CD14-positive monocyte (primary cell): Measurements from ENCODE around the gene MGLL. TPM values are rescaled to one million over a fixed set of nuclear protein-coding genes. Genes with fewer than 3 reads are reported as not detected.
A peak's percentile ranks its signal among the peaks of the same experiment; 100 is the strongest.

Experiments used
- DNase-seq, 3 donors: peaks; one replicate each; pipeline ENCODE4 v3.0.0-alpha.2; 2011 to 2022
- H2AFZ ChIP-seq: 2 replicates; pipeline ENCODE4 v1.6.0; 2012; ENCODE audit warnings: mild to moderate bottlenecking, low read depth, low read length, inconsistent platforms; ENCODE audit not compliant: insufficient read depth, poor library complexity, severe bottlenecking
- H3K27ac ChIP-seq, 2 donors: 1 replicate in 1 of 2; 2 replicates in 1 of 2; pipeline ENCODE4 v1.5.1; 2012 to 2013; ENCODE audit warnings: low read length in 2 of 2, control low read depth in 1 of 2, inconsistent platforms in 1 of 2, low read depth in 1 of 2, mild to moderate bottlenecking in 1 of 2
- H3K27me3 ChIP-seq, 2 donors: one replicate each; pipeline versions ENCODE4 v1.6.0 to v1.6.1; 2011 to 2013; ENCODE audit warnings: low read length in 2 of 2; ENCODE audit not compliant: control insufficient read depth in 2 of 2, insufficient read depth in 2 of 2
- H3K36me3 ChIP-seq, 2 donors: replicated peaks in 1 of 2; 1 replicate in 1 of 2; 2 replicates in 1 of 2; pipeline versions ENCODE4 v1.5.1 to v1.6.1; 2012 to 2013; ENCODE audit warnings: low read length in 2 of 2, control low read depth in 1 of 2, inconsistent platforms in 1 of 2, mild to moderate bottlenecking in 1 of 2; ENCODE audit not compliant: insufficient read depth in 2 of 2, control insufficient read depth in 1 of 2
- H3K4me1 ChIP-seq, 2 donors: 1 replicate in 1 of 2; 2 replicates in 1 of 2; pipeline versions ENCODE4 v1.5.1 to v1.6.1; 2012 to 2013; ENCODE audit warnings: low read length in 2 of 2, control low read depth in 1 of 2, inconsistent platforms in 1 of 2, mild to moderate bottlenecking in 1 of 2, moderate library complexity in 1 of 2; ENCODE audit not compliant: insufficient read depth in 2 of 2, control insufficient read depth in 1 of 2
- H3K4me2 ChIP-seq: replicated peaks from 2 replicates; pipeline ENCODE3; 2012; ENCODE audit warnings: low read length, moderate library complexity, mild to moderate bottlenecking; ENCODE audit not compliant: poor library complexity, severe bottlenecking; ENCODE audit errors: extremely low read depth
- H3K4me3 ChIP-seq, 3 experiments: fragments of 200-600 bp in 1 of 3; sonication (generic) in 1 of 3; replicated peaks in 1 of 3; 1 replicate in 2 of 3; 2 replicates in 1 of 3; pipeline ENCODE4 v1.5.1; 2011 to 2013; ENCODE audit warnings: low read length in 3 of 3, mild to moderate bottlenecking in 3 of 3, control low read depth in 2 of 3, low read depth in 2 of 3, inconsistent platforms in 1 of 3, moderate library complexity in 1 of 3
- H3K79me2 ChIP-seq: 2 replicates; pipeline ENCODE4 v1.6.0; 2012; ENCODE audit warnings: mild to moderate bottlenecking, control low read depth, inconsistent platforms, low read length, moderate library complexity; ENCODE audit not compliant: insufficient read depth
- H3K9ac ChIP-seq: 2 replicates; pipeline ENCODE4 v1.6.0; 2017; ENCODE audit warnings: low read length, mild to moderate bottlenecking; ENCODE audit not compliant: insufficient read depth, poor library complexity, severe bottlenecking
- H3K9me3 ChIP-seq, 2 donors: replicated peaks in 1 of 2; 1 replicate in 1 of 2; 2 replicates in 1 of 2; pipeline versions ENCODE4 v1.5.1 to v1.6.1; 2012 to 2013; ENCODE audit warnings: low read length in 2 of 2, control low read depth in 1 of 2; ENCODE audit not compliant: control insufficient read depth in 1 of 2, insufficient read depth in 1 of 2
- H4K20me1 ChIP-seq: 2 replicates; pipeline ENCODE4 v1.6.0; 2012; ENCODE audit warnings: mild to moderate bottlenecking, low read length, control low read depth, moderate library complexity; ENCODE audit not compliant: insufficient read depth
- H3K27ac Mint-ChIP-seq, 7 donors: one replicate each; pipeline ENCODE4 v1.8.0; 2020; ENCODE audit warnings: mild to moderate bottlenecking in 7 of 7, mixed read lengths in 7 of 7, moderate library complexity in 6 of 7, inconsistent platforms in 2 of 7
- H3K27me3 Mint-ChIP-seq, 3 donors: one replicate each; pipeline ENCODE4 v1.8.0; 2021 to 2022; ENCODE audit warnings: low read depth in 3 of 3, mild to moderate bottlenecking in 3 of 3, mixed read lengths in 3 of 3, moderate library complexity in 3 of 3, inconsistent platforms in 1 of 3
- H3K36me3 Mint-ChIP-seq, 2 donors: one replicate each; pipeline ENCODE4 v1.8.0; 2020; ENCODE audit warnings: mixed read lengths in 2 of 2, inconsistent platforms in 1 of 2, mild to moderate bottlenecking in 1 of 2
- H3K4me1 Mint-ChIP-seq: one replicate; pipeline ENCODE4 v1.8.0; 2020; ENCODE audit warnings: mild to moderate bottlenecking, mixed read lengths
- H3K4me3 Mint-ChIP-seq, 2 donors: one replicate each; pipeline ENCODE4 v1.8.0; 2020; ENCODE audit warnings: mild to moderate bottlenecking in 2 of 2, mixed read lengths in 2 of 2, moderate library complexity in 1 of 2
- H3K9me3 Mint-ChIP-seq, 7 donors: one replicate each; pipeline ENCODE4 v1.8.0; 2020 to 2022; ENCODE audit warnings: mixed read lengths in 7 of 7, mild to moderate bottlenecking in 6 of 7, moderate library complexity in 6 of 7, inconsistent platforms in 2 of 7
- CTCF ChIP-seq: fragments of 200-600 bp; IDR thresholded peaks from one replicate; pipeline ENCODE4 v1.8.0; 2022; ENCODE audit warnings: antibody characterized with exemption, mild to moderate bottlenecking
- WGBS: methylation state at CpG from one replicate; pipeline ENCODE4 v1.1.5; 2013; ENCODE audit warnings: missing lambda C conversion rate; ENCODE audit not compliant: insufficient coverage; 5-methylcytosine and 5-hydroxymethylcytosine counted together
- intact Hi-C, 2 donors: fragments of 100-400 bp; cut with micrococcal nuclease; formaldehyde crosslinking; loops; one replicate each; pipeline versions ENCODE4 v1.15.0 to v1.15.1; 2023
- polyA plus RNA-seq, 3 donors: library from polyadenylated mRNA; depleted of rRNA in 1 of 3; unstranded in 2 of 3; stranded (reverse) in 1 of 3; fragments of 300-500 nt in 2 of 3; fragments of >200 nt in 1 of 3; fragmentation: Illumina TruSeq in 2 of 3; gene quantifications; 1 replicate in 2 of 3; 2 replicates in 1 of 3; pipeline ENCODE4 v1.2.3, GENCODE V29; 2012 to 2021

MGLL gene
- polyA plus RNA-seq, 3 donors = 4.4 to 10.0 (median 6.4) TPM

- no peaks in the 10 kb centered on the region for H3K27me3 ChIP-seq
- H3K79me2 ChIP-seq = no peaks in the 10 kb centered on the region
- H3K4me2 ChIP-seq = no peak overlapping the region
- no peak for DNase-seq
- Mint-ChIP-seq H3K4me3 (no peak overlapping the region), H3K27me3 (peaks cover 1 to 8% (median 1%) of the 10 kb centered on the region in 3 donors), H3K9me3 (no peaks in the 10 kb centered on the region), H3K4me1 (peaks cover 6% of the 10 kb centered on the region), H3K27ac (peak overlapping the region in 1 of 7 donors; percentile 57), H3K36me3 (no peaks in the 10 kb centered on the region)
- no peak overlapping the region for H3K4me3 ChIP-seq
- no peaks in the 10 kb centered on the region for H3K36me3 ChIP-seq
- H3K27ac ChIP-seq = no peak overlapping the region
- H3K4me1 ChIP-seq = no peaks in the 10 kb centered on the region
- no peak for TF ChIP-seq CTCF
- no peaks in the 10 kb centered on the region for H4K20me1 ChIP-seq
- H2AFZ ChIP-seq = no peak overlapping the region
- WGBS = 80% methylated on average over 1 of the region's 5 CpGs
- intact Hi-C loops = loop anchor here in 1 of 2 donors (5.0 kb wide), 1 partner anchor 262 kb away; no protein-coding TSS in a partner anchor
- H3K9ac ChIP-seq = no peak overlapping the region
- no peaks in the 10 kb centered on the region for H3K9me3 ChIP-seq
Measured at GRCh38 chr3:127839099-127839498, 16.8 kb upstream of the MGLL start.

DNA sequence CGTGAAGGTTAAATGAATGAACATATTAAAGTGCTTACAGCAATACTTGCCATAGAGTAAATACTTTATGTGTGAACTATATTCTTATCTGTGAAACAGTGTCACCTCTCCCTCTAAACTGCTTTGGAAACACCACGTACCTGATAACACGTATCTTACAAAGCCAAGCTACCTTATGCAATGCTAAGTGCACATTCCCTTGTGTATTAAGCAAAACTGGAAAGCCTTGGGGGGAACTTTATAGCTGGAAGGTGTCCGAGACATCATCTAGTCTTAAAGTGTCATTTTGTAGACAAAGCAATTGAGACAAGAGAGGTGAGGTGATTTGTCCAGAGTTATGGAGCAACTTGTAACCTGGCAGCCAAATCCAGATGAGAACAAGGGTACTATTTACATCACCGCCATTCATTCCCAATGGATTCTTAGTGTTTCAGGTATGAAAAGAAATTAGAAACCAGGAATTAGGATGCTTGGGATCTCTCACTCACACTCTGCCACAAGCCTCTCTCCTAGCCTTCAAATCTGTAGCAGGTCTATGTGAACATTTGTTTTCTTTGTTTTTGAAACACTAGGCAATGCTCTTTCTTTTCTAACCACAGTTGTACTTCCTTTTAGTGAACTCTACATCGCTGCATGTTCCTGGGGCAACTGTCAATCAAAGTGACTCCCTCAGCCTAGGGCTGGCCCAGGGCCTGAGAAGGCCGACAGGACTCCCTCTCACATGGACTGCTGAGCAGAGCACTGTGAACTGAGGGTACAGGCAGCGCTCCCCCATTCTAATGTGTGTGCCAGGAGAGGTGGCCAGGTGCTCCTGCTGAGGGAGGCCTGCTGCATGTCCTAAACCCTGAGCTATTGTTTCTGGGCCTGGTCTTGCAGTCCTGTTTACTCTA lies 13.9 kb upstream of the MGLL start:
- Histone ChIP-seq H4K20me1 (no peaks in the 10 kb centered on the region), H2AFZ (no peak overlapping the region), H3K27me3 (no peaks in the 10 kb centered on the region), H3K4me3 (no peak overlapping the region), H3K9me3 (peaks cover 0 to 3% of the 10 kb centered on the region in 2 donors), H3K4me1 (no peaks in the 10 kb centered on the region), H3K36me3 (no peaks in the 10 kb centered on the region), H3K79me2 (no peaks in the 10 kb centered on the region), H3K27ac (no peak overlapping the region), H3K4me2 (no peak overlapping the region), H3K9ac (no peak overlapping the region)
- H3K27ac Mint-ChIP-seq = no peak overlapping the region
- intact Hi-C loops = loop anchor here in 1 of 2 donors (5.0 kb wide), 1 partner anchor 259 kb away; no protein-coding TSS in a partner anchor
- no peak overlapping the region for H3K4me3 Mint-ChIP-seq
- H3K4me1 Mint-ChIP-seq = peaks cover 6% of the 10 kb centered on the region
- H3K36me3 Mint-ChIP-seq = no peaks in the 10 kb centered on the region
- TF ChIP-seq CTCF = no peak
- H3K27me3 Mint-ChIP-seq = peaks cover 1 to 5% (median 2%) of the 10 kb centered on the region in 3 donors
- DNase-seq = no peak
- 40% methylated on average over 2 of the region's 8 CpGs for WGBS
- peaks cover 0 to 5% (median 3%) of the 10 kb centered on the region in 7 donors for H3K9me3 Mint-ChIP-seq
